AG20443 (cell line): ENCODE measurements around the gene INSL3.
A peak's percentile ranks its signal among the peaks of the same experiment; 100 is the strongest.

Source experiments
- DNase-seq: peaks from one replicate; pipeline ENCODE4 v3.0.0; 2012; ENCODE audit warnings: low spot score, mixed read lengths

INSL3 gene, protein sequence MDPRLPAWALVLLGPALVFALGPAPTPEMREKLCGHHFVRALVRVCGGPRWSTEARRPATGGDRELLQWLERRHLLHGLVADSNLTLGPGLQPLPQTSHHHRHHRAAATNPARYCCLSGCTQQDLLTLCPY

DNA sequence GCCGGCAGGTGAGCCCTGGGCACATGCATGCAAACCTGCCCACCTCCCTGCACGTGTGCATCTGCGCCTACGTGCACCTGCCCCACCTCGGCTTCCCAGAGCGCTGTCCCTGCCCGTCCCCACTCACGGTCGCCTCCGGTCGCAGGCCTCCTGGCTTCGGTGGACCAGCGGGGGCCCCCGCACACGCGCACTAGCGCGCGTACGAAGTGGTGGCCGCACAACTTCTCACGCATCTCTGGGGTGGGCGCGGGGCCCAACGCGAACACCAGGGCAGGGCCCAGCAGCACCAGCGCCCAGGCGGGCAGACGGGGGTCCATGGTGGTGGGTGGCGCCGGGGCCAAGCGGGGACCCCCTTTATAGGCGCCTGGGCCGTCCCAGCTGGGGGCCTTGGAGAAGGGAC, at the start of gene INSL3:
INSL3 (minus strand) TSS at position 330 of the 400 bp plus-strand sequence; CDS start at position 317, 13 bp downstream.
- DNase-seq, result no peak

DNA sequence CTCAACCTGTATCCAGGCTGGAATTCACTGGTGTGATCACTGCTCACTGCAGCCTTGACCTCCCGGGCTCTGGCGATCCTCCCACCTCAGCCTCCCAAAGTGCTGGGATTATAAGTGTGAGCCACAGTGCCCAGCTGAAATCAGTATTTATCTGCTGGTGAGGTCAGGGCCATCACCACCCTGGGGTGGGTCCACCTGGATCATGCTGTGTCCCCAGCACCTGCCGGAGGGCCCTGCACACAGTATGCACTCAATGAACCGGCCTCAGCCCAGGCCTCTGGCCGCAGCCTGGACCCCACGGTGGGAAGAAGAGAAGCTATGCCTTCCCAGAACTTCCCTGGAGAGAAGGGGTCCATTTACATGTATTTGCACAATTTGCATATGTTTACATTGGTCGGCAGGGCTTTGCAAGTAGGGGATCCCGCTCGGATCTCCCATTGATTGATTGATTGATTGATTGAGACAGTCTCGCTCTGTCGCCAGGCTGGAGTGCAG, 47.8 kb upstream of the INSL3 start:
- no peak for DNase-seq

DNA sequence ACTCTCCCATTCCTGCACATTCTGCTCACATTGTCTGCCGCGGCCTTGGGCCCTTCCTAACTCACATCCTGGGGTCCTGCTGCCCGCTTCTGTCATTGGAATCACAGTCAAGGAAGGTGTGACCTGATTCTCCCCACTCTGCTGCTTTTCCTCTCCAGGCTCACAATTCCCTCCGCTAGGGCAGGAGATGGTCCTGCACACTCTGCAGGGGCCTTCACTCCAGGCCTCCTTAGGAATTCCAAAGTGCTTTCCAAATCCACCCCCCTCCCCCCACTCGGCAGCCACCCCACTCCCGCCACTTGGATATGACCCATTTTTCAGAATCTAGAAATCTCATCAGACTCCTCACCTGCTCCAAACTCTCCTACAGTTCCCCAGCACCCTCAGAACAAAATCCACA, 47.4 kb upstream of the INSL3 start:
- DNase-seq, result no peak

DNA sequence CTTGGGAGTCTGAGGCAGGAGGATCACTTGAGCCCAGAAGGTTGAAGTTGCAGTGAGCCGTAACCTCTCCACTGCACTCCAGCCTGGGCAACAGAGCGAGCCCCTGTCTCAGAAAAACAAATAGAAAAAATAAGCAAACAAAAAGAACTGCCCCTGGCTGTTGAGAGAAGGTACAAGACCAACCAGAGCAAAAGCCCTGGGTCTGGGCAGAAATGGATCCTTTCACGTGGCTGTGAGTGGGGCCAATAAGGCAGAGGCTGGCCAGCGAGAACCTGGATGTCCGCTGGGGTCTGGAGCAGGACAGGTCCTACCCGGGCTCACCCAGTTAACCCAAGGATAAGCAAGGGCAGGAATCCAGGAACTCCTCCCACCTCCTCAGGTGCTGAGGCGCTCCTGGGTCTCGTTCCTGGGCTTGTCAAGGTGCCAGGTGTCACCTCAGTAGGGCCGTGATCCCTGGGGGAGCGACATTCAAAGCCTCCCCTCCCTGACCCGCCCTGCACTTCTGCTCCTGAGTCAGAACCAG, 45.7 kb upstream of the INSL3 start:
- no peak for DNase-seq

DNA sequence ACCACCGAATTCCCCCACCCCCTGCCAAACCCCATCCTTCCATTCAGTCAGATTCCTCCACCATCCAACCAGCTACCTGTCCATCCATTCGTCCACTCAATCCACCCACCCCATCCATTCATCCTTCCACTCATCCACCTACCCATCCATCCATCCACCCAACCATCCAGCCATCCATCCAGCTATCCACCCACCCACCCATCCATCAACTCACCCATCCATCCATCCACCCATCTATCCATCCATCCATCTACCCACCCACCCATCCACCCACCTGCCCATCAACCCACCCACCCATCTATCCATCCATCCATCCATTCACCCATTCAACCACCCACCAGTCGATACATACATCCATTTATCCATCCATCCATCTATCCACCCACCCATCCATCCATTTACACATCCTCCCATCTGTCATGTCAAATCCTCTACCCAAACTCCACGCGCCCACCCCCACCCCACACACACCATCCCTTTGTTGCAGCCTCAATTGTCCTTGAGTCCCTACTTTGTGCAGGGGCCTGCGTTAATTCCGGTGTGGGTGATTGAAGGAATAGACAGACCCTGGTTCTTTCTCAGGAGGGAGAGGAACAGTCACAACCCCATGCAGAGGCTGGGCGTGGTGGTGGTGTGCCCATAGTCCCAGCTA, 45.1 kb upstream of the INSL3 start:
- no peak for DNase-seq

DNA sequence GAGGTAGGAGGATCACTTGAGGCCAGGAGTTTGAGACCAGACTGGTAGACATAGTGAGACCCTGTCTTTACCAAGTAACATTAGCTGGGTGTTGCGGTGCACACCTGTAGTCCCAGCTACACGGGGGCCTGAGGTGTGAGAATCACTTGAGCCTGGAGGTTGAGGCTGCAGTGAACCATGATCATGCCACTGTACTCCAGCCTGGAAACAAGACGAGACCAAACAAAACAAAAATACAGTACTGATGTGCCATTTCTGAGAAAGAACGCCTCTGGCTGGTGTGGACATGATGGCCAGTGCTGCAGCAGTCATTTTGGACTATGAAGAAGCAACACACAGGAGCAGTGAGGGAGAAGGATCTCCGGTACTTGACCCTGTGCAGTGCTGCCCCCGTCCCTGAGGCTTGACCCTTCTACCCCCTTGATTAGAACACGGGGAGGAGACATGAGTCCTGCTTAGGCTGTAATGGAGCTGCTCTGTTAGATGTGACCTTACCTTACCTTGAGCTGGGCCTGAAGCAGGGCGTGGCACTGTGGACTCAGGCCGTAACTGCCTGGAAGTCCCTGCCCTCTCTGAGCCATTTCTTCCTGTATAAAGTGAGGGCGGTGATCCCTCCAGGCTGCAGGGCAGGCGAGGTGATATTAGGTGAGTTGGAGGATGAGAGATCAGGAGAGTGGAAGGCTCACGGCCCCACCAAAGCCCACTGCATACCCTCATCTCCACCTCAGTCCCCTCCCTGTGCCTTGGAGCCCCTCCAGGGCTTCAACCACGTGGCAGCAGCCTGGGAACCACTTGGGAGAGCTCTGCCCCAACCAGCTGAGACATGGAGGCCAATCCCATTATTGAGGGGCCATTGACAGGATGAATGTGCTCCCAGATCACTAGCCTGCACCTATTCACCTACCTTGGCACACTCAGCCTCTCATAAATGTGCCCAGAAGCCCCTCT, 44.3 kb upstream of the INSL3 start:
- no peak for DNase-seq

DNA sequence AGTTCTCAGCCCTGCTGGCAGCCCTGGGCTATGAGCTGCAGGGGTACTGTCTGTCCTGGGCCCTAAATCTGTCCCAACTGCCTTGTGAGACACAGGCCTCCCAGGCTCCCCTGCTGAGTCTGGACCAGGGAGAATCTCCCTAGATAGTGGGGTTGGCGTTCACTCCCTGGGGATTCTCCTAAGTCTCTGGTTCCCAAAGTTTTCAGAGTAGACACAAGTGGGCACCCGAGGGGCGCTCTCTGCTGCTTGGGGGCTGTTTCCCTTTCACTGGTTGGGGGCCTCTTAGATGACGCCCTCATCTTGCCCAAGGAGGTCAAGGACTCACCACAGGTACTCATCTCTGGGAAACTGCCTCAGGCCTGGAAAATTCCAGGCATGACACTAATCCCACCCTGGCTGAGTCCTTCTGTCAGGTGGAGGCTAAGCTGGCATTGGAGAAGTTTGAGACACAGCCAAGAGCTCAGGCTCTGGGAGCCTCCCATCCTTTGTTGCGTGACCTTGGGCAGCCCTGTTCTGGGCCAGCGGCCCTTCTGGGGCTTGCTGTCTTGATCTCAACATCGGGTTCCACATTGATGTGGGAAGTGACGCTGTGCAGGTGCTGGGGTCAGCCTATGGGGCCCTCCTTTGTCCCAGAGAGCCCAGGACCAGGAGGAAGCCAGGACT, 42.3 kb upstream of the INSL3 start:
- DNase-seq, result no peak

DNA sequence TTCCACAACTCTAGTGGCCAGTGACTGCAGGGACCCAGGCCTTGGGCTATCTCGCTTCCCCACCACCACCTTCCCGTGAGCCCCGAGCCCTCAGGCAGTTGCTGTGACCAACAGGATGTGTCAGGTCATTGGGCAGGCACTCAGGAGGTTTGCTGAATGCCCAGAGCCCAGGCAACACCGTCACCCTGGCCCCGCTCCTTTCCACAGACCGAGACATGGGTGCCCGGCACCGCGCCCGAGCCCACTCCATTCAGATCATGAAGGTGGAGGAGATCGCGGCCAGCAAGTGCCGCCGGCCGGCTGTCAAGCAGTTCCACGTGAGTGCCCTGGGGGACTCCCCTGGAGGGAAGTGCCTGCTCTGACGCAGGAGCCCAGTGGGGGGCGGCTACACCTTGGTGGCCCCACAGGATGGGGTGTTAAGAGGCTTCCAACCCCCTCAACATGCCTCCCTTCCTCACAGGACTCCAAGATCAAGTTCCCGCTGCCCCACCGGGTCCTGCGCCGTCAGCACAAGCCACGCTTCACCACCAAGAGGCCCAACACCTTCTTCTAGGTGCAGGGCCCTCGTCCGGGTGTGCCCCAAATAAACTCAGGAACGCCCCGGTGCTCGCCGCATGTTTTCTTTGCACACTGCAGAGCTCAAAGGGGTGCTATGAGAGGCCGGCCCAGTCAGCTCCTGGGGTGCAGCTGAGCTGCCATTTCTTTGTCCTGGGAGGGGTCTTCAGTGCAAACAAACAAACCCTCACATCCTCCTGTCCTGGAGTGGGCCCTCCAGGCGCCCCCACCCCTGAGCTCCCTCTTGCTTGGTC, 41.6 kb upstream of the INSL3 start:
- no peak for DNase-seq

DNA sequence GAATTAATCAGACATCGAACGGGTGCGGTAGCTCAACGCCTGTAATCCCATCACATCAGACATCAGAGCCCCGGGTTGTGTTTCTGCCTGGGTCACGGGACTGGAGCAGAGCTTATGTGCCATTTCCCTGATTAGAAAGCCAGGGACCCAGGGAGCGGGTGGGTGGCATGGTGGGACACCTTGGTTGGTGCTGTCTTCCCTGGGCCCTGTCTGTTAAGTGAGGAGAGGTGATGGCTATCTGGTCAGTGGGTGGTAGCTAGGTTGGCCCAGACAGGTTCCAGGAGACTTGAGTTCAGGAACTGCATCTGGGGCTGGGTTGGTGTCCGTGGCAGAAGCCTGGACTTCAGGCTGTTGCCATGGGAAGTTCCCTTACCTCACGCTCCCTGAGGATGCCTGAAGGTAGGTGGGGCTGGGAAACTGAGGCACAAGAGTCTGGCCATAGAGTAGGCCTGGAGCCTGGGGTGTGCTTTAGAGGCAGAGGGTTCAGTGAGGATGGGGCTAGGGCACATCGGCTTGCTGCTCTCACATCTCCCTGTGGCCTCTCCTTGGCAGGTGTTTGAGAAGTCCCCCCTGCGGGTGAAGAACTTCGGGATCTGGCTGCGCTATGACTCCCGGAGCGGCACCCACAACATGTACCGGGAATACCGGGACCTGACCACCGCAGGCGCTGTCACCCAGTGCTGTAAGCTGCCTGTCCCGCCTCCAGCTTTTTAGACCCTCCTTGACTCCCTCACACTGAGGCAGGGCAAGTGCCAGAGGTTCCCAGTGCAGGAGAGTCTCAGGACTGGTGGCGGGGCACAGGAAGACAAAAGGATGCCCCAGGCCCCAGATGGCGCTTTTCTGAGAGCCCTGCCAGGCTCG, 40.5 kb upstream of the INSL3 start:
- no peak for DNase-seq

DNA sequence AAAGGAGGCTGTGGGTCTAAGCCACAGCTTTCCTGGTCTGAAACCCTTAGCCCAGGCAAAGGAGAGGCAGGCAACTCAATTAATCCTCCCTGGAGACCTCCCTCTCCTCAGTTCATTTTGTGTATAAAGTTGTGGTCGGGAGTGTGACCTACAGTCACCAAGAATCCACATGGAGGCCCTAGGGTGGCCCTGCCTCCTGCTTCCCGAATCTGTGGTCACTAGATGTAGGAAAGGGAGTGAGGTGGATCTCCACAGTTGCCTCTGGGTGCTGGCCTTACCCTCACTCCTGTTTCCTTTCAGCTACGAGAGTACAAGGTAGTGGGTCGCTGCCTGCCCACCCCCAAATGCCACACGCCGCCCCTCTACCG, 39.7 kb upstream of the INSL3 start:
- DNase-seq, result no peak

DNA sequence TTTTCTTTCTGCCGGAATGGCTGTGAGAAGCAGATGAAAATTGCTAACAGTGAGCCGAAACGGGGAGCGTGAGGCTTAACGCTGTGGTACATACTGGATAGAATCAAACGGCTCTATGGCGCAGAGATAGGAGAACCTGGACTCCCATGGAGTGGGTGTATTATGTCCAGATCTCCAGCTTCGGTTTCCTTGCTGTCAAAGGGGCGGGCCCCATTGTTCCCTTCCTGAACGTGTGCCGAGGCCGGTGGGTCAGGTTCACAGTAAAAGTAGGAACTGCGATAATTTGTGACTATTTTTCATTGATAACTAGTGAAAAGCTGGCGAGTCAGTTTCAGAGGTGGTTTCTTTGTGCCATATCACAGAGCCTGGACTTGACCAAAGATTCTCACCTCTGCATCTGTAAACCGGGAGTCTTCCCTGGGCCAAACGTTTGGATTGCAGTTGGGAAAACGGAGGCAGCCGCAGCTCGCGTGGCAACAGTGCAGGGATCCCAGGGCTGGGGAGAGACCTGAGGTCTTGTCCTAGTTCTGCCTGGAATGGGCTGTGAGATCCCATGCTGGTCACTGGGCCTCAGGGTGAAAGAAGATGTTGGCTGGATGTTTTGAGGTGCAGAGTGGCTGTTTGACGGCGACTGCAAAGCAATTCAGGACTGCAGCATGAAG, 39.1 kb upstream of the INSL3 start:
- DNase-seq, result no peak

DNA sequence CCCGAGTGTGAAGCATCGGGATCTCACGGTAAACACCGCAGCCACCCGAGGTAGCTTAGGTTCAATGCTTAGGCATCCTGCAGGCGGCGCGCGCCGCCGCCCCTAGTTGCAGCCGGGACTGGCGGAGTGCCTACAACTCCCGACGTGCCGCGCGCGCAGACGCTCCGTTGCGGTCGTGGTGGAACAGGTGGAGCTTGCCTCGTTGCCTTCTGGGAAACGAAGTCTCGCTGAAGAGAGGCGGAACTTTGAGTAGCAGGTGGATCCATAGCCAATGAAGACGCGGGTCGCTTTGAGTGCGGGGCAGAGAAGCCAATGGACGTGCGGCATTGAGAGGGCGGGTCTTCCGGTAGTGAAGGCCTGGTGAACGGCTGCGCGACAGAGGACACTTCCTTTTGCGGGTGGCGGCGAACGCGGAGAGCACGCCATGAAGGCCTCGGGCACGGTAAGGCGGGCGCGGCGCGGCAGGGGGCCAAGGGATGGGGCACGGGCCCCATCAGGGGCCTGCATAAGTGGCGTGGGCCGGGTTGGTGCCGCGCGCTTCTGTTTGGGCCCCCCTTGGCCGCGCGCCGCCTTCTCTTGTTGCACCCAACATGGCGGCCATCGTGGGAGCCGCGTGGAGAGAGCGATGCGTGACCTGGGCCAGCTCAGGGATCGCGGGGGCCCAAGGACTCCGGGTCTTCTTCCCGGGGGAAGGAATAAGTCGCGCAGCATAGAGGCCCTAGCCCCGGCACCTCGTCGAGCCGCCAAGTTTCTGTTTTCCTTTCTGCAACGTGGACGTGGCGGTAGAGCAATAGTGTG, 38.4 kb upstream of the INSL3 start, which contains the start of gene RPL18A:
RPL18A (plus strand) TSS at position 378 of the 798 bp plus-strand sequence; CDS start at position 425, 47 bp downstream.
- peak; percentile 98 for DNase-seq

DNA sequence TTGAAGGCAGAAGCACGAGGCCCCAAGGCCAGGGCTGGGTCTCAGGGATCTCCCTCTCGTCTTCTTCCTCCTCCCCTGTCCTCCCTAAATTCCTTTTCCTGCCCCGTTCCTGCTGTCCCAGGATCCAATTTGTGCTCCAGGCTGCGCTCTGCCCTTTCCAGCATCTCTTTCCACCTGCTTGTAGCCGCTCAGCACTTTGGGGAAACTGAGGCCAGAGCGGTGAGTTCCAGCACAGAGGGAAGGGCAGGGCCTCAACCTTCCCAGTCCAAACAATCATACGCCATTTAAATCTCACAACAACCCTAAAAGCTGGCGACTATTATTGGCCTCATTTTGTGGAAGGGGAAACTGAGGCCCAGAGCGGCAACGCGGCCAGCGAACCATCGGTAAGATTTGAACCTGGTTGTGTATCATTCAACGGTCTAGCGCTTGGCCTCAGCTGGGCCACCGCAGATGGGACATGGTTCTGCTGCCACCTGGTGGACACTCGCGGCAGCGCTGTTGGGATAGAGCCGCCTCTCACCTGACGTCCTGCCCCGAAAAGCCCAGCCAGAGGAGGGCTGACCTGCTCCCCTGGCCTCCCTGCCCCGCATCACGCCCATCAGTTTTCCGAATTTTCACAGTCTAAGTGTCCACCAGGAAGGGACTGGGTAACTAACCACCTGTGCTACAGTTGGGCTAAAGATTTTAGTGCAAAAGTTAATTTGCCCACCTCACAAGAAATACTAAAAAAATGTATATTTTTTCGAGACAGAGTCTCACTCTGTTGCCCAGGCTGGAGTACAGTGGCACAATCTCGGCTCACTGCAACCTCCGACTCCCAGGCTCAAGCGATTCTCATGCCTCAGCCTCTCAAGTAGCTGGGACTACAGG, 34.2 kb upstream of the INSL3 start:
- DNase-seq, result peak; percentile 88

DNA sequence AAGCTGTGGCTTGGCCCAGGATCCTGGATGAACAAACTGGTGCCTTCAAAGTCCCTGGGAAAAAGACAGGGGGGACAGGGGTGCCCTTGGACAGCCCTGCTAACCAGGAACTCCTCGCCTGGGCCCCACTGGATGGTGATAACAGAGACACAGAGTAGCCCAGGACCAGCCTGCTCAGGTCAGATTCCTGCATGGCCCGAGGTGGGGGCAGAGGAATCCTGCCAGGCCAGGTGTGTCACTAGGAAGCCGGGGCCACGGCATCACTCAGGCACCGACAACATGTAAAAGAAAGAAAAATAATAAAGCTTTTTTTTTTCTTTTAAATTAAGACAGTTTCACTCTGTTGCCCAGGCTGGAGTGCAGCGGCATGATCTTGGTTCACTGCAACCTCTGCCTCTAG, 32.7 kb upstream of the INSL3 start:
- no peak for DNase-seq

DNA sequence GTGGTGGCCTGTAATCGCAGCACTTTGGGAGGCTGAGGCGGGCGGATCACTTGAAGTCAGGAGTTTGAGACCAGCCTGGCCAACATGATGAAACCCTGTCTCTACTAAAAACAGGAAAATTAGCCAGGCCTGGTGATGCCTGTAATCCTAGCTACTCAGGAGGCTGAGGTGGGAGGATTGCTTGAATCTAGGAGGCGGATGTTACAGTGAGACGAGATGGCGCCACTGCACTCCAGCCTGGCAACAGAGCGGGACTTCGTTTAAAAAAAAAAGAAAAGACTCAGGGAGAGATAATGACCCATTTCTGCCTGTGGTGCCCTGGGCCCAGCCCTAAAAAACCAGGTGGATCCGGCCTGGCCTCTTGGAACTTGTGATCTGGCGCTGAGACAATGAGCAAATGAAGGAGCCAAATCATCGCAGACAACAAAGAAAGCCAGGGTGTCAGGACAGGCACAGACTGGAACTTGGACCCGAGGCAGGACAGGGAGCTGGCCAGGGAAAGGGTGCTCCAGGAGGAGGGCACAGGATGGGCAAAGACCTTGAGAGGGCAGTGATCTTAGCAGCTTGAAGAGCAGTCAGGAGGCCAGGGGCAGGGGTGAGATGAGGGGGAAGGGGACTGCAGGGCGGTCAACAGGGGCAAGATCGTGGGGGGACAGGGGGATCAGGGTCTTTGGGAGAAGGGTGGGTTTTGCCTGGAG, 27.4 kb upstream of the INSL3 start:
- DNase-seq, result no peak

DNA sequence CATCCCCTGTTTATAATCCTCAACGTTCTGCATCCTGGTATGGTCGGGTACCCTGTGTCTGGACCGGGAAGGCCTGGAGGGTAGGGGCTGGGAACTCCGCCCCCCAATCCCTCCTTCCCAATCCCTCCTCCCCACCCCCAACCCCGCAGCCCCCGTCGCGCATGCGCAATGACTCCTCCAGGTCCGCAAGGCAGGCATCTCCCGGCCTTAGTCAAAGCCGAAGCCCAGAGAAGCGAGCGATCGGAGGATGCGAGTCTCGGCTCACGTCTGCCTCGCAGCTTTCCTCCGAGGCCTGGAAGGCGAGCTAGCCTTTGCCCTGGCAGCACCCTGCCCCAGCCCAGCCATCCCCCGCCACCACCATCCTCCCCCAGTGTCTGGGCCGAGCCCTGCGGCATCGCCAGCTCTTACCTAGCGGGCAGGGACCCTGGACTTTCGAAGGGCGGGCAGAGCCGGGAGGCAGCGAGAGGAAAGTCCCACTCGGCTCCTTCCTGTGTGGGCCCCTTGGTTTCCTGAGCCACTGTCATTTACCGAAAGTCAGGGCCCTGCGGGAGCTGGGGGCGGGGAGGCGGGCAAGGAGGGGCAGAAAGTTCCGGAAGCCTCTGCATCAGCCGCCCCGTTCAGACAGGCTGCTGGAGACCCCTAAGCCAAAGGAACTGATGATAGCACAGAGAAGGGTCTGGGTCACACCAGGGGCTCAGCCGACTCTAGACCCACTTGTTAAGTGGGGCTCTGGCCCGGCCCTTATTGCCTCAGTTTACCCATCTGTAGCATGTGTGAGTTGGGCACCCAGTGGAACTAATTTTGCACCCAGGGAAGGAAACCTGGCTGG, 26.4 kb upstream of the INSL3 start, which contains the start of gene JAK3:
JAK3 (minus strand) TSS at position 445 of the 829 bp plus-strand sequence. CDS start 3,565 bp downstream, outside the sequence.
- DNase-seq, result peak; percentile 94
